Natural killer cell (primary cell): ENCODE results near the gene KCNS3. TPM values are rescaled to one million over a fixed set of nuclear protein-coding genes. Genes with fewer than 3 reads are reported as not detected.

Experiments
- ATAC-seq, 3 donors: fragments of 150-1000 bp in 2 of 3; fragments of 200-7000 bp in 1 of 3; cut with Tn5 transposase; 1 replicate in 1 of 3; 2 replicates in 2 of 3; pipeline ENCODE4 v1.10.0; 2021; ENCODE audit warnings: mild to moderate bottlenecking in 2 of 3, moderate library complexity in 2 of 3
- DNase-seq, 2 donors: peaks; one replicate each; pipeline versions ENCODE4 v3.0.0 to v3.0.0-alpha.2; 2013 to 2021; ENCODE audit warnings: mixed read lengths in 1 of 2
- H3K27ac ChIP-seq: one replicate; pipeline ENCODE4 v1.5.1; 2013; ENCODE audit warnings: mild to moderate bottlenecking, low read length
- H3K27me3 ChIP-seq: one replicate; pipeline ENCODE4 v1.6.1; 2013; ENCODE audit warnings: low read length; ENCODE audit not compliant: control insufficient read depth, insufficient read depth
- H3K36me3 ChIP-seq: one replicate; pipeline ENCODE4 v1.6.1; 2013; ENCODE audit warnings: low read length; ENCODE audit not compliant: control insufficient read depth, insufficient read depth
- H3K4me1 ChIP-seq: one replicate; pipeline ENCODE4 v1.6.1; 2013; ENCODE audit warnings: low read length; ENCODE audit not compliant: control insufficient read depth, insufficient read depth
- H3K4me3 ChIP-seq: one replicate; pipeline ENCODE4 v1.5.1; 2013; ENCODE audit warnings: low read length
- H3K9me3 ChIP-seq: one replicate; pipeline ENCODE4 v1.6.1; 2013; ENCODE audit warnings: low read length; ENCODE audit not compliant: control insufficient read depth, insufficient read depth
- H3K27ac Mint-ChIP-seq, 2 donors: one replicate each; pipeline ENCODE4 v1.8.0; 2022; ENCODE audit warnings: mild to moderate bottlenecking in 2 of 2, mixed read lengths in 2 of 2, moderate library complexity in 1 of 2
- H3K27me3 Mint-ChIP-seq, 2 donors: one replicate each; pipeline ENCODE4 v1.8.0; 2022; ENCODE audit warnings: low read depth in 2 of 2, mixed read lengths in 2 of 2
- H3K36me3 Mint-ChIP-seq: one replicate; pipeline ENCODE4 v1.8.0; 2022; ENCODE audit warnings: mixed read lengths
- H3K4me1 Mint-ChIP-seq, 2 donors: one replicate each; pipeline ENCODE4 v1.8.0; 2022; ENCODE audit warnings: mixed read lengths in 2 of 2
- H3K4me3 Mint-ChIP-seq: one replicate; pipeline ENCODE4 v1.8.0; 2022; ENCODE audit warnings: mild to moderate bottlenecking, moderate library complexity, mixed read lengths
- H3K9me3 Mint-ChIP-seq, 2 donors: one replicate each; pipeline ENCODE4 v1.8.0; 2022; ENCODE audit warnings: mixed read lengths in 2 of 2
- whole genome bisulfite sequencing: methylation state at CpG from one replicate; pipeline ENCODE4 v1.1.7; 2013; ENCODE audit warnings: missing lambda C conversion rate; ENCODE audit not compliant: insufficient coverage; 5-methylcytosine and 5-hydroxymethylcytosine counted together
- intact Hi-C: fragments of 100-400 bp; cut with micrococcal nuclease; formaldehyde crosslinking; loops from one replicate; pipeline ENCODE4 v1.14.2; 2022
- total RNA-seq, 4 donors: library from RNA; stranded (reverse); fragments of 120-200 nt in 1 of 4; gene quantifications; one replicate each; pipeline versions ENCODE4 v1.2.3 to v1.2.4, GENCODE V29; 2013 to 2022
- TF ChIP-seq, protein P1 (sequence below): fragments of 200-600 bp; IDR thresholded peaks from one replicate; pipeline ENCODE4 v1.8.0; 2022; ENCODE audit warnings: antibody characterized with exemption

KCNS3 gene
- total RNA-seq, 3 donors from 2014 or later (not counting 1 experiment from before 2014, with no cell fraction given) = not detected

DNA sequence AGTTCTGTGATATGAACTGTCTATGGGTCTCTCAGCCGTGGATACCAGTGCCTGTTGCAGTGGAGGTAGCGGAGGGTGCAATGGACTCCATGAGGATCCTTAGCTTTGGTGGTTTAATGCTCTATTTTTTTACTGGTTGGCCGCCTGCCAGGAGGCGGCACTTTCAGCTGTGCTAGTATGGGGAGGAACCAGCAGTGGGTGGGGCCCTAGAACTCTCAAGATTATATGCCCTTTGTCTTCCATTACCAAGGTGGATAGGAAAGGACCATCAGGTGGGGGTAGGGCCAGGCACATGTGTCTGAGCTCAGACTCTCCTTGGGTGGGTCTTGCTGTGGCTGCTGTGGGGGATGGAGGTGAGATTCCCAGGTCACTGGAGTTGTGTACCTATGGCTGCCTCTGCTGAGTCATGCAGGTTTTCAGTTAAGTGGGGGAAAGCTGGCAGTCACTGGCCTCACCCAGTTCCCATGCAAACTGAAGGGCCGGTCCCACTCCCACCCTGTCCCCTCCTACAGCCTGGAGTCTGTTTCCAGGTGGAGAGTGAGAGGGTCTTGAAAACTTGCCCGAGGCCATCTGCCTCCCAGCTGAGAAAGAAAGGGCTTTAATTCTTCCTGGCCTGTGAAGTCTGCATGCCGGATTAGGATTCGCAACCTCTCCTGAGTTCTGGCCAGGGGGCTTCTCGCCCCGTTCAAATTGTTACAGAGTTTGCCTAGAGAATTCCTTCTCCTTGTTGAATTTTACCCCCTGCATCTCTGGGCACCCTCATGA lies 14.5 kb downstream of the KCNS3 start:
- ATAC-seq (no peak), DNase-seq (no peak)
- Mint-ChIP-seq H3K36me3 (no peaks in the 10 kb centered on the region), H3K27ac (no peak overlapping the region), H3K4me1 (no peaks in the 10 kb centered on the region), H3K27me3 (peaks cover 6 to 8% of the 10 kb centered on the region in 2 donors), H3K4me3 (no peak overlapping the region), H3K9me3 (peaks cover 5 to 6% of the 10 kb centered on the region in 2 donors)
- TF ChIP-seq, protein P1, sequence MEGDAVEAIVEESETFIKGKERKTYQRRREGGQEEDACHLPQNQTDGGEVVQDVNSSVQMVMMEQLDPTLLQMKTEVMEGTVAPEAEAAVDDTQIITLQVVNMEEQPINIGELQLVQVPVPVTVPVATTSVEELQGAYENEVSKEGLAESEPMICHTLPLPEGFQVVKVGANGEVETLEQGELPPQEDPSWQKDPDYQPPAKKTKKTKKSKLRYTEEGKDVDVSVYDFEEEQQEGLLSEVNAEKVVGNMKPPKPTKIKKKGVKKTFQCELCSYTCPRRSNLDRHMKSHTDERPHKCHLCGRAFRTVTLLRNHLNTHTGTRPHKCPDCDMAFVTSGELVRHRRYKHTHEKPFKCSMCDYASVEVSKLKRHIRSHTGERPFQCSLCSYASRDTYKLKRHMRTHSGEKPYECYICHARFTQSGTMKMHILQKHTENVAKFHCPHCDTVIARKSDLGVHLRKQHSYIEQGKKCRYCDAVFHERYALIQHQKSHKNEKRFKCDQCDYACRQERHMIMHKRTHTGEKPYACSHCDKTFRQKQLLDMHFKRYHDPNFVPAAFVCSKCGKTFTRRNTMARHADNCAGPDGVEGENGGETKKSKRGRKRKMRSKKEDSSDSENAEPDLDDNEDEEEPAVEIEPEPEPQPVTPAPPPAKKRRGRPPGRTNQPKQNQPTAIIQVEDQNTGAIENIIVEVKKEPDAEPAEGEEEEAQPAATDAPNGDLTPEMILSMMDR = no peak
- Histone ChIP-seq H3K36me3 (no peaks in the 10 kb centered on the region), H3K4me1 (no peaks in the 10 kb centered on the region), H3K9me3 (no peaks in the 10 kb centered on the region), H3K27me3 (no peaks in the 10 kb centered on the region), H3K4me3 (no peak overlapping the region), H3K27ac (no peak overlapping the region)
- 71% methylated on average over 9 of the region's 10 CpGs for WGBS
- intact Hi-C loops = no loop called here

DNA sequence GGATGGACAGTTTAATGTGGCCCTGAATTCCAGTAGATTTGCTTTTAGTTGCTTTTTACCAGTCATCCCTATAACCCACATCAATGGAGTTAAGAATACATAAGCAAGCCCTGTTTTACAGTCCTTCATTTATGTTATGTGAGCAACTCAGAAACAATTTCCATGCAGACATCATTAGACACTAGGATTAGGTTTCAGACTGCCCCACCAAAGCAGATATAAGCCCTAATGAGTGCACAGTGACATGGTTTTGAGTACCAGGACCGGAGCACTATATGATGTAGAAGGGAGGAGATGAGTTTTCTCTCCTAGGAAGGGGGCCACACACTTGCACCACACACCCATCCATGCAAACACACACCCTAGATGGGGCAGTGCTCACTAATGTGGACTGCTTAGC lies 15.5 kb downstream of the KCNS3 start:
- no peak for ATAC-seq
- Mint-ChIP-seq H3K27ac (no peak overlapping the region), H3K4me3 (no peak overlapping the region), H3K27me3 (peaks cover 6 to 8% of the 10 kb centered on the region in 2 donors), H3K4me1 (no peaks in the 10 kb centered on the region), H3K9me3 (peaks cover 5 to 6% of the 10 kb centered on the region in 2 donors), H3K36me3 (no peaks in the 10 kb centered on the region)
- intact Hi-C loops = no loop called here
- Histone ChIP-seq H3K4me1 (no peaks in the 10 kb centered on the region), H3K9me3 (no peaks in the 10 kb centered on the region), H3K36me3 (no peaks in the 10 kb centered on the region), H3K27me3 (no peaks in the 10 kb centered on the region), H3K4me3 (no peak overlapping the region), H3K27ac (no peak overlapping the region)
- WGBS = no CpG with 5 or more reads among the region's 1 CpG
- no peak for DNase-seq
- TF ChIP-seq, protein P1 = no peak

DNA sequence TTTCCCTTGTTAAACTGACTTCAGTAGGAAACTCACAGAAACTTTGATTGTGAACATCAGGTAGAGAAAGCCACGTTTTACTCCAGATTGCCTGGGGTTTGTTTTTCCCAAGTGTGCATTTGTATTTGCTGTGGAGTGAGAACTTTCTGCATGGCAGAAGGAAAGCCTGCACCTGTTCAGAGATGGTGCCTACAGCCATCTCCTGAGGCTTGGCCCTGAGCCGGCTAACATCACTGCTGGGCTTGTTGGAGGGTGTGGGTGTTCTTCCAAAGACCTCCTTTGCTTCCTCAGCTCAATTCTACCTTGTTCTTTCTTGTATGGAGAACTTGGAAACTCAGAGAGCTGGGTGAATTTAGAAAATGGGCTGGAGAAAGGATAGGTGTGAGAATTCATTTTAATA lies 16.1 kb downstream of the KCNS3 start:
- H3K27ac Mint-ChIP-seq = no peak overlapping the region
- H3K27ac ChIP-seq = no peak overlapping the region
- no peaks in the 10 kb centered on the region for H3K36me3 ChIP-seq
- H3K4me1 ChIP-seq = no peaks in the 10 kb centered on the region
- no peaks in the 10 kb centered on the region for H3K27me3 ChIP-seq
- 64% methylated on average over 2 of the region's 2 CpGs for WGBS
- H3K27me3 Mint-ChIP-seq = peaks cover 6 to 8% of the 10 kb centered on the region in 2 donors
- H3K36me3 Mint-ChIP-seq = no peaks in the 10 kb centered on the region
- no peak overlapping the region for H3K4me3 ChIP-seq
- intact Hi-C loops = no loop called here
- no peak for ATAC-seq
- no peaks in the 10 kb centered on the region for H3K9me3 ChIP-seq
- no peak for DNase-seq
- H3K9me3 Mint-ChIP-seq = peaks cover 5 to 6% of the 10 kb centered on the region in 2 donors
- TF ChIP-seq, protein P1 = no peak
- H3K4me1 Mint-ChIP-seq = no peaks in the 10 kb centered on the region
- H3K4me3 Mint-ChIP-seq = no peak overlapping the region

DNA sequence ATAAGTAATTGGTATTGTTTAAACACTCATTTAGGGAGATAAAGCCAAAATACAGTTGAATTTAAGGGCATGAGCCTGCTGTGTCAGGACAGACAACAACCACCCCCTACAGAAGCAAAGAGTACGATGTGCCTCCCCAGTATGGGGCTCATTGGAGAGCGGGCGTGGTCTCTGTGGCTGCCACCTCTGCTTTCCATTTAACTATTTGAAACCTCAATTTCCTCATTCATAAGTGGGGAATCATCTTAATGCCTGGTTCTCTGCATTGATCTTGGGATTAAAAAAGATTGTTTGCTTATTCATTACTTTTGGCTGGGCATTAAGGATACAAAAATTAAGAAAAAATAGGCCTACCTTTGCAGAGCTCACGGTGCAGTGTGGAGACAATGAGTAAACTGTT lies 21.4 kb downstream of the KCNS3 start:
- H3K4me1 ChIP-seq = no peaks in the 10 kb centered on the region
- no peaks in the 10 kb centered on the region for H3K36me3 Mint-ChIP-seq
- no peak overlapping the region for H3K4me3 Mint-ChIP-seq
- H3K27me3 ChIP-seq = no peaks in the 10 kb centered on the region
- no peak overlapping the region for H3K27ac Mint-ChIP-seq
- H3K27ac ChIP-seq = no peak overlapping the region
- no peaks in the 10 kb centered on the region for H3K4me1 Mint-ChIP-seq
- no peak for ATAC-seq
- H3K27me3 Mint-ChIP-seq = peaks cover 8% of the 10 kb centered on the region in 2 donors
- intact Hi-C loops = no loop called here
- peaks cover 0 to 11% of the 10 kb centered on the region in 2 donors for H3K9me3 Mint-ChIP-seq
- no peak overlapping the region for H3K4me3 ChIP-seq
- no peak for DNase-seq
- H3K36me3 ChIP-seq = no peaks in the 10 kb centered on the region
- H3K9me3 ChIP-seq = no peaks in the 10 kb centered on the region
- WGBS = 77% methylated on average over 4 of the region's 4 CpGs
- TF ChIP-seq, protein P1 = no peak
